ENCODE results near the gene ZNF462. TPM values are rescaled to one million over a fixed set of nuclear protein-coding genes. Genes with fewer than 3 reads are reported as not detected.

ZNF462 gene
- total RNA-seq, 1 donor from 2014 or later = 28.5 TPM

GRCh38 chr9:106859957-106860720 lies 2.8 kb upstream of the ZNF462 start:
- Histone ChIP-seq H3K4me1 (peaks cover 17% of the 10 kb centered on the region), H3K36me3 (no peaks in the 10 kb centered on the region), H3K27ac (peak overlapping the region; percentile 91), H3K9me3 (no peaks in the 10 kb centered on the region), H3K27me3 (no peaks in the 10 kb centered on the region), H3K4me3 (peak overlapping the region; percentile 77 to 80)
- intact Hi-C loops (cut with DNase I) = loop anchor here (10.0 kb wide), 1 partner anchor 425 kb away; the partner anchor contains the start of gene RAD23B
- no peak for DNase-seq (ENCODE audit: extremely low spot score in 2 of 2)
- TF ChIP-seq POLR2A (IDR thresholded peaks at IDR 0.05) (no peak), POLR2AphosphoS5 (IDR thresholded peaks at IDR 0.05; ENCODE audit: insufficient read depth in 1 of 2, low read depth in 1 of 2) (peak in 1 of 2 donors; percentile 60)

GRCh38 chr9:106860721-106861639 lies 2.0 kb upstream of the ZNF462 start:
- intact Hi-C loops (cut with DNase I) = loop anchor here (10.0 kb wide), 1 partner anchor 424 kb away; the partner anchor contains the start of gene RAD23B
- Histone ChIP-seq H3K36me3 (no peaks in the 10 kb centered on the region), H3K4me3 (peak overlapping the region; percentile 77 to 80), H3K27me3 (no peaks in the 10 kb centered on the region), H3K9me3 (no peaks in the 10 kb centered on the region), H3K4me1 (peaks cover 25% of the 10 kb centered on the region), H3K27ac (peak overlapping the region; percentile 91)
- DNase-seq (ENCODE audit: extremely low spot score in 2 of 2) = no peak
- no peak for TF ChIP-seq POLR2A (IDR thresholded peaks at IDR 0.05)
- TF ChIP-seq POLR2AphosphoS5 (IDR thresholded peaks at IDR 0.05; ENCODE audit: insufficient read depth in 1 of 2, low read depth in 1 of 2) = no peak
- no peak for TF ChIP-seq CTCF (IDR thresholded peaks at IDR 0.05)

GRCh38 chr9:106861640-106862109 lies 1.3 kb upstream of the ZNF462 start:
- Histone ChIP-seq H3K36me3 (no peaks in the 10 kb centered on the region), H3K4me3 (peak overlapping the region; percentile 77 to 80), H3K9me3 (no peaks in the 10 kb centered on the region), H3K27ac (peak overlapping the region; percentile 91), H3K4me1 (peaks cover 29% of the 10 kb centered on the region), H3K27me3 (no peaks in the 10 kb centered on the region)
- no peak for DNase-seq (ENCODE audit: extremely low spot score in 2 of 2)
- TF ChIP-seq POLR2AphosphoS5 (IDR thresholded peaks at IDR 0.05; ENCODE audit: insufficient read depth in 1 of 2, low read depth in 1 of 2) (no peak), CTCF (IDR thresholded peaks at IDR 0.05) (no peak), POLR2A (IDR thresholded peaks at IDR 0.05) (no peak)
- intact Hi-C loops (cut with DNase I) = loop anchor here (10.0 kb wide), 1 partner anchor 423 kb away; the partner anchor contains the start of gene RAD23B

- no peak for DNase-seq (ENCODE audit: extremely low spot score in 2 of 2)
- TF ChIP-seq POLR2AphosphoS5 (IDR thresholded peaks at IDR 0.05; ENCODE audit: insufficient read depth in 1 of 2, low read depth in 1 of 2) (no peak), CTCF (IDR thresholded peaks at IDR 0.05) (no peak), POLR2A (IDR thresholded peaks at IDR 0.05) (no peak)
Measured at GRCh38 chr9:106862110-106862820, 701 bp upstream of the ZNF462 start.

More at GRCh38 chr9:106862110-106862820, 701 bp upstream of the ZNF462 start:
- Histone ChIP-seq H3K9me3 (no peaks in the 10 kb centered on the region), H3K4me3 (peak overlapping the region; percentile 77 to 80), H3K36me3 (no peaks in the 10 kb centered on the region), H3K4me1 (peaks cover 34% of the 10 kb centered on the region), H3K27ac (peak overlapping the region; percentile 91), H3K27me3 (no peaks in the 10 kb centered on the region)
- intact Hi-C loops (cut with DNase I) = loop anchor here (10.0 kb wide), 1 partner anchor 423 kb away; the partner anchor contains the start of gene RAD23B

All from vagina (tissue), 2 donors.